Colon (tissue), 2 donors: Measurements from ENCODE around the gene VWA7.

Experiments
- FAIRE-seq: peaks from 2 replicates; lab custom pipeline; 2012; peaks lifted over from hg19 to GRCh38; lab: Jason Lieb, UNC
- donor health status: control.
- donor health status: control.

VWA7 gene

GRCh38 chr6:31778999-31779885 lies 2.1 kb upstream of the VWA7 start:
- FAIRE-seq = no peak

GRCh38 chr6:31778193-31778592 lies 1.1 kb upstream of the VWA7 start:
- no peak for FAIRE-seq

GRCh38 chr6:31777667-31778050 lies 531 bp upstream of the VWA7 start:
- no peak for FAIRE-seq

- no peak for FAIRE-seq
Observed at GRCh38 chr6:31776485-31776988, 591 bp downstream of the VWA7 start.

- no peak for FAIRE-seq
Observed at GRCh38 chr6:31775633-31776484, 1.3 kb downstream of the VWA7 start.

GRCh38 chr6:31775184-31775583 lies 1.9 kb downstream of the VWA7 start:
- FAIRE-seq = no peak

- FAIRE-seq = no peak
Observed at GRCh38 chr6:31771992-31772358, 5.2 kb downstream of the VWA7 start.

- no peak for FAIRE-seq
Observed at GRCh38 chr6:31770860-31771259, 6.3 kb downstream of the VWA7 start.

GRCh38 chr6:31769684-31770371 lies 7.3 kb downstream of the VWA7 start:
- FAIRE-seq = no peak

- FAIRE-seq = no peak
Observed at GRCh38 chr6:31768363-31769257, 8.5 kb downstream of the VWA7 start.

- no peak for FAIRE-seq
Observed at GRCh38 chr6:31767096-31767645, 10.0 kb downstream of the VWA7 start.

GRCh38 chr6:31765910-31766794 lies 11.0 kb downstream of the VWA7 start:
- FAIRE-seq = no peak

GRCh38 chr6:31765559-31765909 lies 11.6 kb downstream of the VWA7 start:
- no peak for FAIRE-seq

- no peak for FAIRE-seq
Observed at GRCh38 chr6:31764198-31764597, 12.9 kb downstream of the VWA7 start.

- FAIRE-seq = no peak
Observed at GRCh38 chr6:31763619-31763940, 13.5 kb downstream of the VWA7 start.

GRCh38 chr6:31762878-31763618 lies 14.1 kb downstream of the VWA7 start:
- FAIRE-seq = no peak

- FAIRE-seq = no peak
Observed at GRCh38 chr6:31762356-31762755, 14.8 kb downstream of the VWA7 start, which contains the start of gene SAPCD1. SAPCD1 (plus strand) TSS chr6:31762656; CDS start chr6:31763055, 399 bp downstream.

GRCh38 chr6:31761343-31761742 lies 15.8 kb downstream of the VWA7 start:
- FAIRE-seq = no peak

- no peak for FAIRE-seq
Observed at GRCh38 chr6:31760790-31761189, 16.3 kb downstream of the VWA7 start.
